HFFc6 (cell line): Measurements from ENCODE around the gene LRP5. TPM values are rescaled to one million over a fixed set of nuclear protein-coding genes. Genes with fewer than 3 reads are reported as not detected.

Source experiments
- DNase-seq: peaks from one replicate; pipeline ENCODE4 v3.0.0-alpha.2; 2018
- H3K27ac Mint-ChIP-seq: 2 replicates; pipeline ENCODE4 v1.8.0; 2020; ENCODE audit warnings: mild to moderate bottlenecking, mixed read lengths
- H3K27me3 Mint-ChIP-seq: 2 replicates; pipeline ENCODE4 v1.8.0; 2021; ENCODE audit warnings: mild to moderate bottlenecking, moderate library complexity, mixed read lengths; ENCODE audit not compliant: insufficient read depth
- H3K36me3 Mint-ChIP-seq: 2 replicates; pipeline ENCODE4 v1.8.0; 2021; ENCODE audit warnings: low read depth, mixed read lengths
- H3K4me1 Mint-ChIP-seq: 2 replicates; pipeline ENCODE4 v1.8.0; 2020; ENCODE audit warnings: low read depth, mixed read lengths
- H3K4me3 Mint-ChIP-seq: 2 replicates; pipeline ENCODE4 v1.8.0; 2020; ENCODE audit warnings: mild to moderate bottlenecking, moderate library complexity, mixed read lengths
- H3K9me3 Mint-ChIP-seq: 2 replicates; pipeline ENCODE4 v1.8.0; 2020; ENCODE audit warnings: mild to moderate bottlenecking, mixed read lengths
- CTCF ChIP-seq: fragments of 200-600 bp; sonication (generic); IDR thresholded peaks from 2 replicates; pipeline ENCODE4 v1.5.0; 2021; ENCODE audit warnings: antibody characterized with exemption, mild to moderate bottlenecking
- total RNA-seq, 6 experiments: library from RNA; stranded (reverse); fragmentation: NEBNext Ultra II Directional; extraction: Animal tissue kit (Norgen Biotek cat#: 25700); gene quantifications; 2 replicates in 1 of 6; 3 replicates in 5 of 6; pipeline ENCODE4 v1.2.3, GENCODE V29; 2021

The LRP5 gene
- total RNA-seq, 6 experiments from 2014 or later: 2.5 to 14.9 (median 3.8) TPM

GRCh38 chr11:68481579-68482240 lies 169.3 kb downstream of the LRP5 start:
- H3K9me3 Mint-ChIP-seq: no peaks in the 10 kb centered on the region

GRCh38 chr11:68488623-68489022 lies 176.2 kb downstream of the LRP5 start:
- peaks cover 2% of the 10 kb centered on the region; the same call in 1 of the 2 replicates for H3K27me3 Mint-ChIP-seq
- H3K4me1 Mint-ChIP-seq: peaks cover 12% of the 10 kb centered on the region; the same call in 1 of the 2 replicates
- DNase-seq: no peak
- no peak for TF ChIP-seq CTCF
- H3K4me3 Mint-ChIP-seq: no peak overlapping the region
- H3K27ac Mint-ChIP-seq: no peak overlapping the region
- peaks cover 8% of the 10 kb centered on the region; the same call in 1 of the 2 replicates for H3K36me3 Mint-ChIP-seq
- no peaks in the 10 kb centered on the region for H3K9me3 Mint-ChIP-seq

More at GRCh38 chr11:68481579-68482240, 169.3 kb downstream of the LRP5 start:
- H3K36me3 Mint-ChIP-seq: peaks cover 23% of the 10 kb centered on the region
- no peak for DNase-seq
- no peak overlapping the region for H3K27ac Mint-ChIP-seq
- no peak overlapping the region for H3K4me3 Mint-ChIP-seq
- H3K27me3 Mint-ChIP-seq: no peaks in the 10 kb centered on the region; the same call in 1 of the 2 replicates
- TF ChIP-seq CTCF: no peak
- H3K4me1 Mint-ChIP-seq: peaks cover 12% of the 10 kb centered on the region

GRCh38 chr11:68495220-68495729 lies 182.9 kb downstream of the LRP5 start:
- H3K36me3 Mint-ChIP-seq: no peaks in the 10 kb centered on the region
- H3K4me3 Mint-ChIP-seq: no peak overlapping the region
- no peak for TF ChIP-seq CTCF
- peaks cover 2% of the 10 kb centered on the region; the same call in 1 of the 2 replicates for H3K27me3 Mint-ChIP-seq
- peaks cover 25% of the 10 kb centered on the region for H3K4me1 Mint-ChIP-seq
- no peak overlapping the region for H3K27ac Mint-ChIP-seq
- DNase-seq: no peak
- H3K9me3 Mint-ChIP-seq: no peaks in the 10 kb centered on the region

- Mint-ChIP-seq H3K4me1 (peaks cover 23% of the 10 kb centered on the region), H3K36me3 (no peaks in the 10 kb centered on the region), H3K9me3 (no peaks in the 10 kb centered on the region), H3K27me3 (peaks cover 2% of the 10 kb centered on the region; the same call in 1 of the 2 replicates), H3K27ac (no peak overlapping the region), H3K4me3 (no peak overlapping the region)
- no peak for DNase-seq
- TF ChIP-seq CTCF: no peak
Measured at GRCh38 chr11:68495872-68496271, 183.5 kb downstream of the LRP5 start.

- TF ChIP-seq CTCF: no peak
- H3K36me3 Mint-ChIP-seq: no peaks in the 10 kb centered on the region
- H3K9me3 Mint-ChIP-seq: no peaks in the 10 kb centered on the region
- H3K4me3 Mint-ChIP-seq: no peak overlapping the region
- no peak overlapping the region for H3K27ac Mint-ChIP-seq
- H3K27me3 Mint-ChIP-seq: peaks cover 2% of the 10 kb centered on the region; the same call in 1 of the 2 replicates
- no peak for DNase-seq
- H3K4me1 Mint-ChIP-seq: peaks cover 31% of the 10 kb centered on the region
Measured at GRCh38 chr11:68497761-68498160, 185.4 kb downstream of the LRP5 start.
